Thyroid gland (tissue), 4 donors: ENCODE results near the gene DAB1. TPM values are rescaled to one million over a fixed set of nuclear protein-coding genes. Genes with fewer than 3 reads are reported as not detected.

Experiments used
- DNase-seq, 2 donors: peaks; one replicate each; pipeline ENCODE4 v3.0.0-alpha.2; 2019
- H3K27ac ChIP-seq, 3 donors: fragments of 200-600 bp; sonication (generic); 1 replicate in 2 of 3; 2 replicates in 1 of 3; pipeline ENCODE4 v1.5.1; 2016 to 2019; ENCODE audit warnings: mild to moderate bottlenecking in 1 of 3, moderate library complexity in 1 of 3
- H3K27me3 ChIP-seq: fragments of 200-600 bp; sonication (generic); one replicate; pipeline ENCODE4 v1.5.1; 2019
- H3K36me3 ChIP-seq, 2 donors: fragments of 200-600 bp; sonication (generic); one replicate each; pipeline ENCODE4 v1.5.1; 2016 to 2019
- H3K4me1 ChIP-seq, 2 donors: fragments of 200-600 bp; sonication (generic); one replicate each; pipeline ENCODE4 v1.5.1; 2017 to 2019
- H3K4me3 ChIP-seq, 3 donors: fragments of 200-600 bp; sonication (generic); replicated peaks in 1 of 3; 1 replicate in 2 of 3; 2 replicates in 1 of 3; pipeline ENCODE4 v1.5.1; 2016; ENCODE audit warnings: mild to moderate bottlenecking in 1 of 3
- H3K9me3 ChIP-seq: fragments of 200-600 bp; sonication (generic); one replicate; pipeline ENCODE4 v1.5.1; 2017
- POLR2A ChIP-seq, 2 donors: fragments of 450-650 bp; IDR thresholded peaks; one replicate each; pipeline ENCODE4 v1.6.1; 2017; ENCODE audit warnings: antibody characterized with exemption in 2 of 2, mild to moderate bottlenecking in 2 of 2, moderate library complexity in 1 of 2
- WGBS, 2 donors: methylation state at CpG; one replicate each; pipeline ENCODE4 v1.1.5; 2017; 5-methylcytosine and 5-hydroxymethylcytosine counted together
- intact Hi-C: fragments of 100-400 bp; cut with DNase I; formaldehyde crosslinking; loops from one replicate; pipeline ENCODE4 v1.15.1; 2023
- total RNA-seq, 4 donors: library from RNA; depleted of rRNA; stranded (reverse); fragments of >200 nt; gene quantifications; one replicate each; pipeline ENCODE4 v1.2.3, GENCODE V29; 2016
- TF ChIP-seq, protein P1 (sequence below), 6 experiments: fragments of 200-600 bp in 3 of 6; fragments of 450-650 bp in 3 of 6; sonication (generic) in 3 of 6; IDR thresholded peaks; one replicate each; pipeline ENCODE4 v1.5.1; 2016 to 2019; ENCODE audit warnings: antibody characterized with exemption in 6 of 6, mild to moderate bottlenecking in 2 of 6, inconsistent platforms in 1 of 6, moderate library complexity in 1 of 6

Gene DAB1
- total RNA-seq, 4 donors from 2014 or later = under 0.01 to 0.83 (median 0.21) TPM

DNA sequence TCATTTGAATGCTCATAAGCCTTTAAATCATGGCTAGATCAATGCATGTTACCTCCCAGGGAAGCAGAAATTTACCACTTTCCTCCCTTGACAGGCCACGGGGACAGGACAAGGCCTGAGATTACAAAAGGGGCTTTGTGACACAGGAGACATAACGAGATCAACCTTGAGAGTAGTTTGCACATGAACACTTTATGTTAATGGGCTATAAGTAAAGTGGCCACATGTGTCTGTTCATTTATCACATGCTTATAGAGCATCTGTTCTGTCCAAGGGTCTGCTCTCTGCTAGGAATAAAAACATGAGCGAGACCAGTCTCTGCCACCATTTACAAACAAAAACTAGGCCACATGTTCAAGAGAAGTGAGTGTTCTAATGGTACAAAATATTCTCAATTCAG, 314.0 kb downstream of the DAB1 start:
- intact Hi-C loops = no loop called here
- H3K27ac ChIP-seq = no peak overlapping the region
- 75 to 76% methylated on average over 3 of the region's 3 CpGs for WGBS, 2 donors
- H3K9me3 ChIP-seq = no peaks in the 10 kb centered on the region
- no peak for TF ChIP-seq POLR2A (IDR thresholded peaks at IDR 0.05)
- TF ChIP-seq, protein P1, sequence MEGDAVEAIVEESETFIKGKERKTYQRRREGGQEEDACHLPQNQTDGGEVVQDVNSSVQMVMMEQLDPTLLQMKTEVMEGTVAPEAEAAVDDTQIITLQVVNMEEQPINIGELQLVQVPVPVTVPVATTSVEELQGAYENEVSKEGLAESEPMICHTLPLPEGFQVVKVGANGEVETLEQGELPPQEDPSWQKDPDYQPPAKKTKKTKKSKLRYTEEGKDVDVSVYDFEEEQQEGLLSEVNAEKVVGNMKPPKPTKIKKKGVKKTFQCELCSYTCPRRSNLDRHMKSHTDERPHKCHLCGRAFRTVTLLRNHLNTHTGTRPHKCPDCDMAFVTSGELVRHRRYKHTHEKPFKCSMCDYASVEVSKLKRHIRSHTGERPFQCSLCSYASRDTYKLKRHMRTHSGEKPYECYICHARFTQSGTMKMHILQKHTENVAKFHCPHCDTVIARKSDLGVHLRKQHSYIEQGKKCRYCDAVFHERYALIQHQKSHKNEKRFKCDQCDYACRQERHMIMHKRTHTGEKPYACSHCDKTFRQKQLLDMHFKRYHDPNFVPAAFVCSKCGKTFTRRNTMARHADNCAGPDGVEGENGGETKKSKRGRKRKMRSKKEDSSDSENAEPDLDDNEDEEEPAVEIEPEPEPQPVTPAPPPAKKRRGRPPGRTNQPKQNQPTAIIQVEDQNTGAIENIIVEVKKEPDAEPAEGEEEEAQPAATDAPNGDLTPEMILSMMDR (IDR thresholded peaks at IDR 0.05) = no peak
- no peaks in the 10 kb centered on the region for H3K27me3 ChIP-seq
- H3K4me1 ChIP-seq = no peaks in the 10 kb centered on the region
- no peak for DNase-seq
- no peaks in the 10 kb centered on the region for H3K36me3 ChIP-seq
- H3K4me3 ChIP-seq = no peak overlapping the region

DNA sequence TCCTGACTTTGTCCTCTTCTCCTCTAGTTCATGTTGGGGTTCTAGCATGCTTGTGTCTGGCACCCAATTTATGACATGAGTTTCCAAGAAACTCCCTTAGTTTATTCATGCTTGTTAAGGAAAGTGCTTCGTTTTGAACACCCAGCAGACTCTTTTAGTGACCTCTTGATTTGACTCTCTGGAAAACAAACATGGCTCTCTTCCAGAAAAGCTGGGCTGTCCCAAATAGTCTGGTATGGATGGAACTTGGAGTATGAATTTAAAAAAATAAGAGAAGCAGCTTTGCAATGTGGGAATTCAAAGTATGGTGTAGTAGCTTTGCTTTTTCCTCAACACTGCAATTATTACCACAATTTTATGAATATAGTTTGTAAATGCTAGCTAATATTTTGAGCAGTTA, 314.6 kb downstream of the DAB1 start:
- H3K4me3 ChIP-seq = no peak overlapping the region
- TF ChIP-seq, protein P1 (IDR thresholded peaks at IDR 0.05) = no peak
- no peaks in the 10 kb centered on the region for H3K27me3 ChIP-seq
- intact Hi-C loops = no loop called here
- H3K9me3 ChIP-seq = no peaks in the 10 kb centered on the region
- no peak for DNase-seq
- H3K36me3 ChIP-seq = no peaks in the 10 kb centered on the region
- H3K4me1 ChIP-seq = no peaks in the 10 kb centered on the region
- WGBS, 2 donors = 12 to 19% methylated on average over 1 of the region's 1 CpG
- H3K27ac ChIP-seq = no peak overlapping the region

DNA sequence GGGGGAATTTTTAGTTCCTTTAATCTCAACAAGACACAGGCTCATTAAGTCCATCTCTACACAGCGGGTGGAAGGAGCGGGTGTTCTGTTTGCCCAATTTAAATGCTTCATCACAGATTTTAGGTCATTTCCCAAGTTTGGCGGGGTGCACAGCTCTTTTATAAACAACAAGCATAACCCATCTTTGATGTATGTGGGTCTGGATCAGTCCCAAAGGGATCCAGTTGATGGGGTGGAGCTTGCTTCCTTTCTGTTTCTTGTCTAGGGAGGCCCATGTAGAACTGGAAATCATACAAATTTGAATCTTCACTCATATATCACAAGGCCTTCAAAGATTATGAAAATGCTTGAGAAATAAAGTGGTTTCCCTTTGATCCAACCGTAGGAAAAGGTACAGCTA, 317.6 kb downstream of the DAB1 start:
- no peaks in the 10 kb centered on the region for H3K36me3 ChIP-seq
- TF ChIP-seq POLR2A (IDR thresholded peaks at IDR 0.05) = no peak
- TF ChIP-seq, protein P1 (IDR thresholded peaks at IDR 0.05) = no peak
- no peak overlapping the region for H3K27ac ChIP-seq
- no peaks in the 10 kb centered on the region for H3K27me3 ChIP-seq
- intact Hi-C loops = no loop called here
- WGBS, 2 donors = 89 to 90% methylated on average over 4 of the region's 4 CpGs
- no peak for DNase-seq
- no peak overlapping the region for H3K4me3 ChIP-seq
- H3K9me3 ChIP-seq = no peaks in the 10 kb centered on the region
- no peaks in the 10 kb centered on the region for H3K4me1 ChIP-seq

DNA sequence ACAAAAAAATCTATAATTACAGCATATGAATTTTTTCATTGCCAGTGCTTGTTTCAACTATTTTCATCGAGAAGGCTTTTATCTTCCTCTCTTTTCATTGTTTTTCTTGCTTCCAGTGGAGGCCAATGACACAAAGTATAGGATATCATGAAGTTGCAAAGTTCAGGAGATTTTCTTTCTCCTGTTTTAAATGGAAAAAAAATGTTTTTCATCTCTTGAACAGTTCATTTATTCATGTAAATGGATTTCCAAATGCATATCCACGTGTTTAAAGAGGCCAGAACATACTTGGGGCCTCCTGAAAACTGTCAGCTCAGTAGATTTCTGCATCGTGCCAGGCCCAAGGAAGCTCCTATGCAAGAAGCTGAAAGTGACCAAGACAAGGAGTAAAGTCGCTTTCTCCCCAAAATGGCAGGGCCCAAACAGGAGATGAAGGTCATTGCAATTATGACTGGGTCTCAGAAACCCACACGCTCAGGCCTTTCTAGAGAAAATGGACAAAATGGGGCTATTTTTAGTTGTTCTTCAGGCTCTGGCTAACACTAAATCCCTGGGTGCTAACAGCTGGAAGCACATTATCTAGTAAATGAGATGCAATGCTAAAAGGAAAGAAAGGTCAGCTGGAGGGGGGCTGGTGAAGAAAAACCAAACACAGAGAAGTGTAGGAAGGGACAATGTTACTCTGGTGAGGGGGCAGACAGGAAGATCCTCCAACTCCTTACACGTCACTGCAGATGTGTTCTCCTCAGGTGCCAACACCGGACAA, 321.1 kb downstream of the DAB1 start:
- 71 to 78% methylated on average over 7 of the region's 7 CpGs for WGBS, 2 donors
- Histone ChIP-seq H3K4me1 (no peaks in the 10 kb centered on the region), H3K27ac (no peak overlapping the region), H3K4me3 (no peak overlapping the region), H3K36me3 (no peaks in the 10 kb centered on the region), H3K9me3 (no peaks in the 10 kb centered on the region), H3K27me3 (no peaks in the 10 kb centered on the region)
- intact Hi-C loops = no loop called here
- DNase-seq = no peak
- TF ChIP-seq POLR2A (IDR thresholded peaks at IDR 0.05) = no peak
- TF ChIP-seq, protein P1 (IDR thresholded peaks at IDR 0.05) = no peak

DNA sequence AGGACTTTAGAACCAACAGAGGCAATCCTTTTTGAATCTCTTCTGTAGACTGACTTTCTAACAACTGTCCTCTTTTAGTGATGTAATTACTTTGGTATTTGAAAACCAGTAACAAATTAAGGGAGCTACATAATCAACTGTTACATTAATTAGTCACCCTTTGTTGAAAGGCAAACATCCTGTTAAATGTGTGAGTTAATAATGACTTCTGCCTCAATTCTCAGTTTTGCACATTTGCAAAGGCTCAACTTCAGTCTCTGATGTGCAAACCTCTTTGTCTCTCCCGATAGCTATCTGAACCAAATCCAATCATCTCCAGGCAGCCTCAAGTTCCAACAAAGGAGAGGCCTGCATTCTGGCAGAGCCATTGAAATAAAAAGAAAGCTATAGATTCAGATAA, 322.7 kb downstream of the DAB1 start:
- Histone ChIP-seq H3K27ac (no peak overlapping the region), H3K36me3 (no peaks in the 10 kb centered on the region), H3K4me1 (no peaks in the 10 kb centered on the region), H3K9me3 (no peaks in the 10 kb centered on the region), H3K27me3 (no peaks in the 10 kb centered on the region), H3K4me3 (no peak overlapping the region)
- WGBS, 2 donors = 50 to 60% methylated on average over 1 of the region's 1 CpG
- TF ChIP-seq, protein P1 (IDR thresholded peaks at IDR 0.05) = no peak
- DNase-seq = no peak
- intact Hi-C loops = no loop called here
